CD4-positive, alpha-beta T cell treated with Interleukin-15 for 4 hours (primary cell): ENCODE data around the gene RPS6KA2.

Experiments used
- DNase-seq: peaks from one replicate; pipeline ENCODE4 v3.0.0-alpha.2; 2020; ENCODE audit warnings: low spot score

Gene RPS6KA2

DNA sequence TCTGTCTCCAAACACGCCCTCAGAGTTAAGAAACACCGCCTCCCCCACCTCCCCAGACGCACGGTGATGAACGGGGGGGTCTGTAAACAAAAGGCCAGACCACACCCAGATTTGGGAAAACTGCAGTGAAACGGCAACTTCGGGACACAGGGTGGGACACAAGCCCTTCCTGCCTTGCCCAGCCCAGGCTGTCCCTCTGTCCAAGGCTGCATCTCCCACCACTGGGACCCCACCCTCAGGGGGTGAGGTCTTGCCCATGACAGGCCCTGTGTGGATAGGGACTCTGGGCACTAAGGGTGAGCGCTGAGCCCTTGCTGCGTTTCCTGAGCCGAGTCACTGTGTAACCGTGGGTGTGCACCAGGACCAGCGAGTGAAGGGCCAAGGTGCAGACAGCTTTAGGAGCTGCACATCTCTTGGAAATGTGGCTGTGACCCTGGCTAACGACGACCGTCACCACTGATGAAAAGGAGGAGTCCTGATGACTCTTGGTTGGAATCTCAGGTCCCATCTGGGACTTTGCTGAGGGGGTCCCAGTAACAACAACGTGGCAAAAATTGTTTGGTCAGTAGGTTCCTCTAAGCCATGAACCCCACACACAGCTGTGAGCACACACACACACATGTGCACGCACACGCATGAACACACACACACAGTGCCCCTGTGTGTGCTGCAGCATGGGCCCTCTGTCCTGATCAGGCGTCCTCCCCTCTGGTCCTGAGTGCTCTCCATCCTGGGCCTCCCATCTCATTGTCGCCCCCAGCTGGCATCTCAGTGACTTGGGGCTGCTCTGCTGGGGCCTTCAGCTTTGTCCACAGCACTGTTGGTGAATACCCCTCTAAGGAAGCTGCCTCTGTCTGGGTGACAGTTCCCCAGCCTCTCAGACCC lies 141.2 kb downstream of the RPS6KA2 start:
- DNase-seq = no peak

DNA sequence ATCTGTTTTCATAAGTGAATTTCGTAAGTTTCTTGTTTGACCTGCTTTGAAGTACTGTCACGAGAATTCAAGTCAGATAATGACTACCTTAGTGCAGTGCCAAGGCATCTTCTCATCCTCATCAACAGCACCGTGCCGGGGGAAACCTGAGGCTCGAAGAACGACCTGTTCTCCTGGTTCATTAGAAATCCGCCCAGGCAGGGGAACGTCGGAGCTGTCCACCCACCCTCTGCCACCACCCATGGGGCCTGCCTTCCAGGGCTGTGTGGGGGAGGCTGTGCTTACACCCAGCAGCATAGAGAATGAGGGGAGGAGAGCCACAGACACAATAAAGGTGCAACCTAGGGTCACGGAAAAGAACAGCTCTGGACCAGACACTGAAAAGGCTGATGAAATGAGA lies 142.2 kb downstream of the RPS6KA2 start:
- no peak for DNase-seq

DNA sequence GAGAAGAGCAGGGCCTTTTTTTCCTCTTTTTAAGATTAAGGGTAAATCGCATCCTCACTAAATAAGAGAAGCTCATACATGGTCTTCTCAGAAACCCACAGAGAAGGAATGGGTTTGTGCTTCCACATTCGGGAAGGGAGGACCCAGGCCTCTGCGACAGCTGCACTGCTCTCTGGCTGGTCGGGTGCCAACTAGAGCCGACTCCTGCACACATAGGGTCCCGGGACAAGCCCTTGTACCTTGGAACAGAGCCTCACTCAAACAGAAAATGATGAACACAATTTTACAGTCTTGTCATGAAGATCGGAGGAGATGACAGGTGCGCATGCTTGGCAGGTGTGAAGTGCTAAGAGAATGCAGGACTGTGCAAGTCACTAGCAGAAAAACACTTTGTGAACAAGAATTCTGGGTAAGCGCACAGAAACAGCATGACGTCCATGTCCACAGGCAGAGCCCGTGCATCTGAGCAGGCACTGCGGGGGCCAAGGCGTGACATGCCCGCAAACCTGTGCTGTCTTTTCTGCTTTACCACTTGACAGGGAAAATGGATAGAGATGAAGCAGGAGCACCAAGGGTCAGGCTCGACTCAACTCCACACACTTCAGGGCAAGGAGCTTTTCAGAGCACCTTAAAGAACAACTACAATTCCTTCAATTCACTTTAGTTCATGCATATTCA lies 143.3 kb downstream of the RPS6KA2 start:
- no peak for DNase-seq

DNA sequence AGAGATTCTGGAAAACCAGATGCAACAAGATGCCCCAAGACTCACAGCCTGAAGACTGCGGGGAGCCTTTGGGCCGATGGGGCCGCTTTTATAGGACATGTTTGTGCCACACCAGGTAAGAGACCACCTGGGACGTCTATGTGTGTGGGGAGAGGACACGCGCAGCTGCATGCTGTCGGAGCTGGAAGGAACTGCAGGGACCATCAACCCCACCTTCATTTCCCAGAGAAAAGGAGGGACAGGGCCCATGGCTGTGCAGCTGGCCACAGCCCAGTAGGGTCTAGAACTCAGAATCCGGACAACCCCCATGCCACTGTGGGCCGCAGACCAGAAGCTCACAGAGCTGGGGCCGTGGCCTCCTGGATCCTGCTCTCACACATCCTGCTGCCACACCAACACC lies 144.0 kb downstream of the RPS6KA2 start:
- no peak for DNase-seq

DNA sequence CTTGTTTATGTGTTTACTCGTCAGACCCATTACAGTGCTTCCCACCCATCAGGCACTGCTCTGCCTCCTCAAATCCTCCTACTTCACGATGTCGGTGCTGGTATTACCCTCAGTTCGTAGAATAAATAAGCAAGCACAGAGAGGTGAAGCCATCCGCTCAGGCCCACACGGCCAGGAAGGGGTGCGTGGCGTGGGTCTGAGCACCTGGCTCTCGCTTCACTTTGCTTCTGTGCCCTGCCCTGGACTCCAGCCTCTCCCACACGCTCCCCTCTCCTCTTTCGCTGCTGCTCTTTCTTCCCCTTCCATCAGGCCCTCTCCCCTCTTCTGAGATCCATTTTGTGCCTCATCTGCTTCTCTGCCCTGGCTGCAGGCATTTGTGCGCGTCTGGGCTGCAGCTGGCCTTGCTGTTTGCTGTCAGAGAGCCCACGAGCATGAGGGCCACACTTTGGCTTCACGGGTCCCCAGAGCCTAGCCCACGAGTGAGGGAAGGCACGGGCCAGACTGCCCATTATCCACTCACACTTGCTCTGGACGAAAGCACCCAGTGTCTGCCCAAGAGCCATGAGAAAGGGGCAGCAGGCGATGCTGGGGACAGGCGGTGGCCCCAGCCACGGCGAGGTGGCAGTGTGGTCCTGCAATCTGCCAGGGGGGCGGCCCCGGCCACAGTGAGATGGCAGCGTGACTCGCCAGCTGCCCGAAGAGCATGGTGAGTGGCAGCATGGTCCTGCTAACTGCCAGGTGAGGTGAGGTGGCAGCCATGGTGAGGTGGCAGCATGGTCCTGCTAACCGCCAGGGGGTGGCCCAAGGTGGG lies 148.1 kb downstream of the RPS6KA2 start:
- DNase-seq = no peak

DNA sequence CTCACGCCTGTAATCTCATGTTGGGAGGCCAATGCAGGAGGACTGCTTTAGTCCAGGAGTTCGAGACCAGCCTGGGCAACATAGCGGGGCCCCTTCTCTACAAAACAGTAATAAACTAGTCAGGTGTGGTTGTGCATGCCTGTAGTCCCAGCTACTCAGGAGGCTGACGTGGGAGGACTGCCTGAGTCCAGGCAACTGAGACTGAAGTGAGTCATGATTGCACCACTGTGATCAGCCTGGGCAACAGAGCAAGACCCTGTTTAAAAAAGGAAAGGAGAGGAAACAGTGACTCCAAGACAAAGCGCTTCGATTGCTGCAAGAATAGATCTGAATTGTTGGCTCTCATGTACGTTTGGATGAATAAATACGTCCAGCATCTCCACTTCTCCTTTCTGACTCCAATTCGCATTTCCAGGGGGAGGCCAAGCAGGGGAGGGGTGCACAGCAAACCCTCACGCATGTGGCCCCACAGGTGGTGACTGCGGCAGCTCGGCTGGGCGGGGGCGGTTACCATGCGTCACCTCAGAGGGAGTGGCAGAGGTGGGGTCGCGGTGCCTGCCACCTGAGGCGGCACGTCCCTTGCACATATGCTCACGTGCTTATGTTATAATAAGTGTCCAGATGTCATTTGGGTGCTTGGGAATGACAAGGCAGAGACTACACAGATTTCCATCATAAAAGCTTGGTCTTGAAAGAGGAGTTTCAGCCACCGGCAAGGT lies 149.2 kb downstream of the RPS6KA2 start:
- no peak for DNase-seq

DNA sequence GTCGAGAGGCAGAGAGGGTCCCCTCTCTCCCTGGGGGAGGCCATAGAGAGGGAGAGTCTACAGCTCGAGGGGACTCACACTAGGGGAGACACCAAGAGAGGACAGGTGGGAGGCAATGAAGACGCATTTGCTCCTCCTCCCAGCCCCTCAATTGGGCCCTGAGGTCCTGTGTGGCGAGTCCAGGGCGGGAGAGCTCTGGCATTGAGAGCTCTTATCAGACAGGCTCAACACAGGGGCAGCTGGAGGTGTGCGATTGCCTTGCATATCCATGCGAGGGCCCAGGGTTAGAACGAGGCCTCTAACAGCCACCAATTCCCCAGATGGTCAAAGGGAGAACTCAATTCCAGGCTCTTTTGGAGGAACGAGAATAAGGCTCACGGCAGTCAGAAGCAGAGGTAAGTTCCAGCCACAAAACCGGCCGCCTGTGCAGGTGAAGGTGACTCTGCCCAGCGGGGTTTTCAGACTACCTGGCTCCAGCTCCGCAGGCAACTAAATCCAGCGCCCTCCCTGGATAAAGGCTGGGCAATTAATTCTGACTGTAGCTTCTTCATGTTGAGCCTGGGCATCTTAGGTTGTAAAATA lies 150.3 kb downstream of the RPS6KA2 start:
- DNase-seq = no peak

DNA sequence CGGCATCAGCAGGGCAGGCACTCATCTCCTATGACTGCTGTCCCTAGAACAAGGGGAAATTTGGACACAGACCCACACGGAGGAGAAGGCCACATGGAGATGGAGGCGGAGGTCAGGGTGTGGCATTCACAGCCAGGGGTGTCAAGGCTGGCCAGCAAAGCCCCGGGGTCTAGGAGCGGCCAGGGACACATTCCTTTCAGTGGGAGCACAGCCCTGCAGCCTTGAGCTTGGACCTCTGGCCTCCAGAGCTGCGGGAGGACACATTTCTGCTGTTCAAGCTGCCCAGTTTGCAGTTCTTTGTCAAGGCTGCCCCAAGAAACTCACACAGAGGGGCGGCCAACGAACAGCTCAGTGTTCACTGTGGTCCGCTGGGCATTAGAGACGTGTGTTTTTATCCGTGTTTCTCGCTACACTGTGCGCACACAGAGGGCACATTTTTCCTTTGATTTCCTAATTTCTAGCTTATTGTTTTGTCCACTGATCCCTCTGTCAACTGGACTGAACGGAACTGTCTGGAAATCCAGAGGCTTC lies 150.9 kb downstream of the RPS6KA2 start:
- no peak for DNase-seq

DNA sequence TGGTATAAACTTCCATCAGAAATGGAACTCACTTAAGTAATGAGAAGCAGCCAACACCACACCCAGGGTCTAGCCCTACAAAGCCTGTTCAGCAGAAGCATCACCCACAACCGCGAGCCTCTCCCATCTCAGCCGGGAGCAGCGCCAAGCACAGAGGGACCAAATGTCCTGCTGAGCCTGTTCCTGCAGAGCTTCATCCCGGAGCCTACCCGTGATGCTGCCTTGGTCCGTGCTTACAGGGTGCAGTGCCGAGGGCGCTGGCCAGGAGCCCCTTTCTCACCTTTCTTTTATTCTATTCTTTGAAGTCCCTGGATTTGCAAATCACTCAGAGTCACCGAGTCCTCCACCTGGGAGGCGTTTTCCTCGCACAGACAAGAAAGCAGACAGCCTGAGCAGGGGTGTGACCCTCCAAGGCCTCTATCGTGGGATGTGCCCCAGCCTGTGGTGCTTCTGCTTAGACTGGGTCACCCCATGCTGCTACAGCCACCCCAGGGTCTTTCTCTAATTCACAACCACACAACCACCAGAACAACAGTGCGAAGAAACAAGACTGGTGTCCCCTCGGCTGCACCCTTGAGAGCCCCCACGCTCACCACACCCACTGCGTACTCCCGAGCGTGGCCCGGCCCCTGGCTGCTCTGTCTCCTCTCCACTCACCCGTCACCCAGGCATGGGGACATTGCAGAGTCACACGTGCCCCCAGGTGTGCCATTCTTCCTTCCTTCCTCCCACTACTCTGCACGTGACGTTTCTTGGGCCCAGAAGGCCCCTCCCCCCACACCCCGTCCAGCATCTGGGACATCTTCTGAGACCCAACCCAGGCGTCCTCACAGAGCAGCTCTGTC lies 152.1 kb downstream of the RPS6KA2 start:
- DNase-seq = no peak

DNA sequence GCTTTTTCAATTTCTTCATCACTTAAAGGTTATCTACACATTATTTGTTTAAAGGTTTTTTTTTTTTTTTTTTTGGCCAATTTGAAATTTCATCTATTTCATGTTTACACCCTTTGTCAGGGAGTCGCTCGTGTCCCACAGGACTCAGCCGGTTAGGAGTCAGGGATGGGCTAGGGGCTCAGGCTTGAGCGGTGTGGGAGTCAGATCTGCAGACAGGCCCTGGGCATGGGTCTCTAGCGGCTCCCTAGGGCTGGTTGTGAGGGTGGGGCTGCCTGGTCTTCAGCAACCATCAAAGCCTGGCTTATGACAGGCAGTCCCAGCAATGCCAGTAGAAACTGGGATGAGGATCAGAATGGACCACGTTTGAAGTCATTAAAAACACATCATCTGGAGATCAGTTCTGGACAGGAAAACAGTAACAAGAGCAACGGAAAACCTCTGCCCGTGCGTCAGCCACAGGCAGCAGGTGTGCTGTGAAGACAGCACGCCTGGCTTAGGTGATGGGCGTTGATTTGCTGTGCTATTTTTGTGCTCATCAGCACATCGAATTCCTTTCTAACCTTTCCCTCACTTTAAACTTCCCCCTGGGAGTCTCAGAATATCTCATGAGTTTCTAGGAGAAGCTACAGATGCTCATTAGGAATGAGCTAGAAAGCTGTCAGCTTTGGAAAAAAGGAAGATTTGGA lies 153.0 kb downstream of the RPS6KA2 start:
- no peak for DNase-seq

DNA sequence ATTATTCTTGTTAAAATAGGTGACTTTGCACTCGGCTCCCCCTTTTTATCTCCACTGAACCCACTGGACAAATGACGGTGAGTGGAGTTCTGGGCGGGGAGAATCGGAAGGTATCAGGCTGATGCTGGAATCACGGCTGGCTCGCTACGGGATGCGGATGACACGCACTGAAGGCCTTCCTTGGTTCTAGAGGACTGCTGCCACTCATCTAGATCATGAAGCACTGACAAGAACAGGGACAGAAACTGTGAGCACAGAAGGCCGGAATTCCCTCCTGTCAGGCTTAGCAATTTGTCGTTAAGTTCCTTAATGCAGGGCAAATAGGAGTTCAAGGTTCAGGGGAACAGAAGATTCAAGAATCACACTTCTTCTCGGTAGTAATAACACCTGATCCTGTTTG lies 154.4 kb downstream of the RPS6KA2 start:
- DNase-seq = no peak

DNA sequence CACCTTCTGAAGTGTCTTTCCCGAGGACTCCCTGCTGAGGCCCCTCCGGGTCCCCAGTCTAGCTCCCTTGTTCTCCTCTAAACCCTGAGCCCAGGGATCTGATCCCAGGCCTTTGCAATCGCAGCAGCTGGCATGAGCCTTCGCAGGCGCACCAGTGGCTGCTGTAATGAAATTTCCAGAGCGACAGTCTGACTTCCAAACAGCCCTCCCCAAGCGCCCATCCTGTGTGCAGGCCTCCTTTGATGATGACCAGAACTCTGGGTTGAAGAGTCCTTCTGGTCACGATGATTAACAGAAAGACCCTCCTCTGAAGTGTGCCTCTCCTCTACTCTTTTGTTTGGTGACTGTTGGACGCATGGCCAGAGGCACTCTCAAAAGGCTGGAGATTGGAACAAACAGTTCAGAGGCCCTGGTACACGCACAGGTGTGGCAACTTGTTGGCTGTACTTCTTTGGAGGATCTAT lies 155.2 kb downstream of the RPS6KA2 start:
- no peak for DNase-seq

DNA sequence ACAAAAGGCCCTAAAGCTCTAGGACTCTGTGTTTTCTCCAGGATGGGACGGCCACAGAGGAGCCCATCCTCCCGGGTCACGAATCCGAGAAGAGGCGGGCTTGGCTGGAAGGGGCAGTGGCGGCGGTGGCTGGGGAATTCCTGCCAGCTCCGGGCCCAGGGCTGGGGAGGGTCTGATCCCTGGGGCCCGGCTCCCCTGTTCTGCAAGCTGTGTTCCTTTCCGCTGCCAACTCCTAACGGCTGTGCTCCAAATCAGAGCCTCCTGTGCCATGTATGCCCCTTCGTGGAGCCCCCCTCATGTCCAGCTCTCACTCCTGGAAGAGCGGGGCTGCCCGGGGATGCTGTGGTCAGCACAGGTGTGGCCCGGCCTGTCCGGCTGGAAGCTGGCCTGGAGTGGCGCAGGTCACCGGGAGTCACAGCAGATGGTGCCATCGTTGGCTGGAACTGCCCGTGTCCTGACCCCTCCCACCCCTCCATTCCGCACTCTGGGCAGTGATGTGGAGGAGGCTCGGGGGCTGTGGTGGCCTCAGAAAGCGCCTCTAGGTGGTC lies 156.1 kb downstream of the RPS6KA2 start:
- DNase-seq = no peak

DNA sequence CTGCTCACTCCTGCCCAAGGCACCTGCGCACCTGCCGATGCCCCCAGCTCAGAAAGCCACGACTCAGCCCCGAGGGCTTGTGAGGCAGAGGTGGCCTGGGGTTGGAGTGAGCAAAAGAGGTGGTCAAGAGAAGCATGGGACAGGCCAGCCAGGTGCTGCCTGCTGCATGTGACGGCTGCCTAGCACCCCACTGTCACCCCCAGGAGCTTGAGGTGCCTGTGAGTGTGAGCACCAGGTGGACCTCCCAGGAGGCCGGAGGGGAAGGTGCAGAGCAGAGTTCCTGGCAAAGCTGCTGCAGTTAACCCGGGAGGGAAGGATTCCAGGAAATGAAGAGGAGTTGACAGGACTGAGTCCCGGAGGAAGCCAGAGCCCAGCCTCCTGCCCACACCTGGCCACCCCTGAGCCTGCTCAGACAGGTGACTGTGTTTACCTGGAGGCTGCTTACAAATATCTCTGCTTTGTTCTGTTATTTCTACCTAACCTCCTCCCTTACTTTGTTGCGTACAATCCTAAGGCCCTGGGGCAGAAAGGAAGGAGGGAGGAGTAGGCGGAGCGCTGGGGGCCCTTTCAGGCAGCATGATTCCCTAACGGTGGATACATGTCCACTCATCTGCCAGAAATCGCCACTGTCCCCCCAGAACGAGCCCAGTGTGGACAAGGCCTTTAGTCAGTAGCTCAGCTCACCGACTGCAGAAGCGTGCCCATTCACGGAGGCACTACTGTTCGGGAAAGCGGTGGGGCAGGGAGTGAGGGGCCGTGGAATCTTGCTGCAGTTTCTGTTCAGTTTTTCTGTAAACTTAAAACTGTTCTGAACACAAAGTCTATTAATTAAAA lies 156.8 kb downstream of the RPS6KA2 start:
- DNase-seq = no peak

DNA sequence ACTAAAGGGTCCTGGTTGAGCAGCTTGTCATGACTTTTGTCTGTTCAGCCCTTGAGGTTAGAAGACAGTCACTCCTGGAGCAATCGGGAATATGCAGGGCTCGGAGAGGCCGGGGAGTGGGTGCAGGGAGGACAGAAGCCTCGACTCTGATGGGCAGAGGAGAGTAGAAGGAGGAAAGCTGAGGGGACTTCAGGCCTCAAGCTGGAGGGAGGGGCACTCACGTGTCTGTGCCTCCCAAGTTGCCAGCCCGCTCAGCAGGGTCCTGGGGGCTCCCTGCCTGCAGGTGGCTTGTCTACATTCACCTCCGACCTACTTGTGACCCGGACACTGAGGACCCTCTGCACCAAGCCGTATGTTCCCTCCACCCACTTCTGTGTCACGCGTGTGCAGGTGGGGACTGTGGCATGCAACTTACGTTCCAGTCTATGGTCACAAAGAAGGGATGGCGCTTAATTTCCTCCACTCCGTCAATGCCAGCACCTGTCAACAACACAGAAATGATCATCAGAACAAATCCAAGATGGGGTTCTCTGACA lies 157.6 kb downstream of the RPS6KA2 start:
- DNase-seq = no peak

DNA sequence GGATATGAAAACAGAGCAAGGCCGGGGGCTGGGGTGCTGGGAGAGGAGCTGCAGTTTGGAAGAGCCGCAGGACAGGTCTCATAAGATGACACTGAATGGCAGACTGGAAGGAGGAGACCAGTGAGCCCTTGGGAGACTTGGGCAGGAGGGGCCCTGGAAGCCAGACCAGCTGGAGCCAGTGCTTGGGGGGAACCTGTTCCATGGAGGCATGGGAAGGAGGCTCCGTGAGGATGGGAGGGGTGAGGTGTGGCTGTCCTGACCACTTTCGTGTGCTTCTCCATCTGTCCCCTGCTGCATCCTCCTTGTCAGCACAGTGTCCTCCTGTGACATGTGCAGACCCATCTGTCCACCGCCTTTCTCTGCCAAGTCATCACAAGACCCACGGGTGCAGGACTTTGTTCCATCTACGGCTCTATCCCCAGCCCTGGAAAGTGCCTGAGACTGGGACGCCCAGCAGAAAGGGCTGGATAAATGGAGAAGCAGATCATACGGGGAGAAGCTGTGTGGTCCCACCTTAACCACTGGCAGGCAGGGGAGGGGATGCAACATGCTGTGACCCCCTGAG lies 159.5 kb downstream of the RPS6KA2 start:
- no peak for DNase-seq

DNA sequence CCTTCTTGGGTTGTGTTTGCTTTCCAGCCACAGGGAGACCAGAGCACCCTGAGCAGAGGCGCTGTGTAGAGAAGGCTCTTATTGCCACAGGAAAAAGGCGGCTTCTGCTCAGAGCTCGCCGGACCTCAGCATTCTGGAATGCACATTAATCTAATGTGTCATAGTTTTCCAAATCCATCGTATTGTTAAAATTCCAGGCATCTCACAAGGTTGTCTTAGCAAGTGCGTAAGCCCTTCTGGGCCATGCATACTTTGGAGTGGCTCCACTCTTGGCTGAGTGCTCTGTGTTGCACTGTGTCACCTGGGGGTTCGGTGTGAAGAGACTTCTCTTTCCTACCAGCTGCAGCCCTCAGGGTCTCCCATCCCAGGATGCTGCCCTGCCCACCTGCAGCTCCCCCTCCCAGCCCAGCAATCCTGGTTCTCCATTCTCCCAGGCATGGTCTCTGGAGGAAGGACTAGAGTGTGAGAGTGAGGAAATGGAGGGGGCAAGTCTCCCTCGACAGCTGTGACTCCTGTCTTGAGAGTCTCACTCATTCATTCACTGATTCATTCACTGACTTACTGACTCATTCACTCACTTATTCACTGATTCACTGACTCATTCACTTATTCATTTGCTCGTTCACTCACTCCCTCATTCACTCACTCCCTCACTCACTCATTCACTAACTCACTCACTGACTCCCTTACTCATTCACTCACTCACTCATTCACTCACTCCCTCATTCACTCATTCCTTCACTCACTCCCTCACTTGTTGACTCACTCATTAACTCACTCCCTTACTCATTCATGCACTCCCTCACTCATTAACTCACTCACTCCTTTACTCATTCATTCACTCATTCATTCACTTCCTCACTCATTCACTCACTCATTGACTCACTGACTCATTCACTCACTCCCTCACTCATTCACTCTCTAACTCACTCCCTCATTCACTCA lies 160.6 kb downstream of the RPS6KA2 start:
- DNase-seq = no peak
